Tibial nerve (tissue), 4 donors: ENCODE measurements around the gene KLC1.

Experiments used
- CTCF ChIP-seq, 5 experiments: fragments of 200-600 bp in 3 of 5; fragments of 450-650 bp in 2 of 5; sonication (generic) in 3 of 5; IDR thresholded peaks; one replicate each; pipeline ENCODE4 v1.5.1; 2016 to 2019; ENCODE audit warnings: antibody characterized with exemption in 5 of 5, mild to moderate bottlenecking in 3 of 5, moderate library complexity in 2 of 5
- EP300 ChIP-seq, 2 donors: sonication (generic); formaldehyde crosslinking; IDR thresholded peaks; one replicate each; pipeline ENCODE4 v1.6.1; 2017; ENCODE audit warnings: antibody characterized with exemption in 2 of 2, mild to moderate bottlenecking in 1 of 2
- POLR2A ChIP-seq, 2 donors: fragments of 450-650 bp; IDR thresholded peaks; one replicate each; pipeline ENCODE4 v1.6.1; 2017; ENCODE audit warnings: antibody characterized with exemption in 2 of 2, mild to moderate bottlenecking in 2 of 2, moderate library complexity in 2 of 2

DNA sequence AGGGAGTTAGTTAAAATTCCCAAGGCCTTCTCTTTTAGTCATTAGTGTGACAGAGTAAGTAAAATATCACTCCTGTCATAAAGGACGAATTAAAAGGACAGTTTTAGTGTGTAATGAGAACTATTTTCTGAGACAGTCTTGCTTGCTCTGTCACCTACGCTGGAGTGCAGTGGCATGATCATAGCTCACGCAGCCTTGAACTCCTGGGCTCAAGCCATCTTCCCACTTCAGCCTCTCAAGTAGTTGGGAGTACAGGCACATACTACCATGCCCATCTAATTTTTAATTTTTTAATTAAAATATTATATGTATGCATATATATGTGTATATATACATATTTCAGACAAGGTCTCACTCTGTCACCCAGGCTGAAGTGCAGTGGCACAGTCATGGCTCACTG is 17.2 kb downstream of the KLC1 start:
- no peak for TF ChIP-seq CTCF (IDR thresholded peaks at IDR 0.05)
- no peak for TF ChIP-seq EP300 (IDR thresholded peaks at IDR 0.05)
- TF ChIP-seq POLR2A (IDR thresholded peaks at IDR 0.05): no peak
